Measurements from ENCODE around the gene CEP85L. TPM values are rescaled to one million over a fixed set of nuclear protein-coding genes. Genes with fewer than 3 reads are reported as not detected.

CEP85L gene
- total and polyA plus RNA-seq, 10 donors, result 6.3 to 46.5 (median 30.7) TPM

DNA sequence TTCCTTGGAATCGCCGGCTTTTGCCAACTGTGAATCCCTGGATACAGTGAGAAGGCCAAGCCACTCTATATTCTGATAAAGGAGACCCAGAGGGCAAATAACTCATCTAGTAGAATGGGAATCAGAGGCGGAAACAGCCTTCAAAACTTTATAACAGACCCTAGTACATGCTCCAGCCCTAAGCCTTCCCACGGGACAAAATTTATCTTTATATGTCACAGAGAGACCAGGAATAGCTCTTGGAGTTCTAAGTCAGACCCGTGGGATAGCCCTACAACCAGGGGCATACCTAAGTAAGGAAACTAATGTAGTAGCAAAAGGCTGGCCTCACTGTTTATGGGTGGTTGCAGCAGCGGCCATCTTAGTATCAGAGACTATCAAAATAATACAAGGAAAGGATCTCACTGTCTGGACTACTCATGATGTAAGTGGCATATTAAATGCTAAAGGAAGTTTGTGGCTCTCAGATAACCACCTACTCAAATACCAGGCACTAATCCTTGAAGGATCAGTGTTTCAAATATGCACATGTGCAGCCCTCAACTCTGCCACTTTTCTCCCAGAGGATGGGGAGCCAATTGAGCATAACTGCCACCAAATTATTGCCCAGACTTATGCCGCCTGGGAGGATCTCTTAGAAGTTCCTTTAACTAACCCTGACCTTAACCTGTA, 29.5 kb downstream of the CEP85L start:
- intact Hi-C loops (cut with DNase I; ENCODE audit: low total_unique reads), result no loop called here
- H3K9me3 ChIP-seq, result peaks cover 0 to 14% (median 10%) of the 10 kb centered on the region in 8 donors
- peaks cover 0 to 22% (median 0%) of the 10 kb centered on the region in 6 donors for H3K36me3 ChIP-seq
- no peaks in the 10 kb centered on the region for H3K27me3 ChIP-seq (replicated peaks in 1 of 7)
- DNase-seq, result no peak
- no peak for TF ChIP-seq POLR2AphosphoS5 (IDR thresholded peaks at IDR 0.05)
- TF ChIP-seq, protein P1, sequence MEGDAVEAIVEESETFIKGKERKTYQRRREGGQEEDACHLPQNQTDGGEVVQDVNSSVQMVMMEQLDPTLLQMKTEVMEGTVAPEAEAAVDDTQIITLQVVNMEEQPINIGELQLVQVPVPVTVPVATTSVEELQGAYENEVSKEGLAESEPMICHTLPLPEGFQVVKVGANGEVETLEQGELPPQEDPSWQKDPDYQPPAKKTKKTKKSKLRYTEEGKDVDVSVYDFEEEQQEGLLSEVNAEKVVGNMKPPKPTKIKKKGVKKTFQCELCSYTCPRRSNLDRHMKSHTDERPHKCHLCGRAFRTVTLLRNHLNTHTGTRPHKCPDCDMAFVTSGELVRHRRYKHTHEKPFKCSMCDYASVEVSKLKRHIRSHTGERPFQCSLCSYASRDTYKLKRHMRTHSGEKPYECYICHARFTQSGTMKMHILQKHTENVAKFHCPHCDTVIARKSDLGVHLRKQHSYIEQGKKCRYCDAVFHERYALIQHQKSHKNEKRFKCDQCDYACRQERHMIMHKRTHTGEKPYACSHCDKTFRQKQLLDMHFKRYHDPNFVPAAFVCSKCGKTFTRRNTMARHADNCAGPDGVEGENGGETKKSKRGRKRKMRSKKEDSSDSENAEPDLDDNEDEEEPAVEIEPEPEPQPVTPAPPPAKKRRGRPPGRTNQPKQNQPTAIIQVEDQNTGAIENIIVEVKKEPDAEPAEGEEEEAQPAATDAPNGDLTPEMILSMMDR (IDR thresholded peaks at IDR 0.05 in 8 of 11, conservative IDR thresholded peaks at IDR 0.05 in 3 of 11), result no peak
- TF ChIP-seq POLR2A (IDR thresholded peaks at IDR 0.05), result no peak
- WGBS, 5 donors, result 84 to 96% (median 89%) methylated on average over 7 of the region's 7 CpGs
- H3K4me3 ChIP-seq, result no peak overlapping the region
- peaks cover 0 to 42% (median 8%) of the 10 kb centered on the region in 6 donors for H3K4me1 ChIP-seq
- H3K27ac ChIP-seq, result no peak overlapping the region

DNA sequence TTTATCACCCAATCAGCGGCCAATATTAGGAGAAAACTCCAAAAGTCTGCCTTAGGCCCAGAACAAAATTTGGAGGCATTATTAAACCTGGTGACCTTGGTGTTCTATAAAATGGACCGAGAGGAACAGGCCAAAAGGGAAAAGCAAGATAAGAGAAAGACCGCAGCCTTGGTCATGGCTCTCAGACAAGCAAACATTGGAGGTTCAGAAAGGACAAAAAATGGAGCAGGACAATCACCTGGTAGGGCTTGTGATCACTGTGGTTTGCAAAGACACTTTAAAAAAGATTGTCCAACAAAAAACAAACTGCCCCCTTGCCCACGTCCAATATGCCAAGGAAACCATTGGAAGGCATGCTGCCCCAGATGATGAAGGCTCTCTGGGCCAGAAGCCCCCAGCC, 31.2 kb downstream of the CEP85L start:
- WGBS, 5 donors, result 78 to 90% (median 89%) methylated on average over 4 of the region's 4 CpGs
- TF ChIP-seq POLR2AphosphoS5 (IDR thresholded peaks at IDR 0.05) (no peak), POLR2A (IDR thresholded peaks at IDR 0.05) (no peak)
- TF ChIP-seq, protein P1 (IDR thresholded peaks at IDR 0.05 in 8 of 11, conservative IDR thresholded peaks at IDR 0.05 in 3 of 11), result no peak
- H3K4me3 ChIP-seq, result no peak overlapping the region
- H3K36me3 ChIP-seq, result peaks cover 0 to 8% (median 0%) of the 10 kb centered on the region in 6 donors
- no peaks in the 10 kb centered on the region for H3K27me3 ChIP-seq (replicated peaks in 1 of 7)
- no peak overlapping the region for H3K27ac ChIP-seq
- no peak for DNase-seq
- intact Hi-C loops (cut with DNase I; ENCODE audit: low total_unique reads), result no loop called here
- peaks cover 0 to 45% (median 8%) of the 10 kb centered on the region in 6 donors for H3K4me1 ChIP-seq
- no peaks in the 10 kb centered on the region for H3K9me3 ChIP-seq

DNA sequence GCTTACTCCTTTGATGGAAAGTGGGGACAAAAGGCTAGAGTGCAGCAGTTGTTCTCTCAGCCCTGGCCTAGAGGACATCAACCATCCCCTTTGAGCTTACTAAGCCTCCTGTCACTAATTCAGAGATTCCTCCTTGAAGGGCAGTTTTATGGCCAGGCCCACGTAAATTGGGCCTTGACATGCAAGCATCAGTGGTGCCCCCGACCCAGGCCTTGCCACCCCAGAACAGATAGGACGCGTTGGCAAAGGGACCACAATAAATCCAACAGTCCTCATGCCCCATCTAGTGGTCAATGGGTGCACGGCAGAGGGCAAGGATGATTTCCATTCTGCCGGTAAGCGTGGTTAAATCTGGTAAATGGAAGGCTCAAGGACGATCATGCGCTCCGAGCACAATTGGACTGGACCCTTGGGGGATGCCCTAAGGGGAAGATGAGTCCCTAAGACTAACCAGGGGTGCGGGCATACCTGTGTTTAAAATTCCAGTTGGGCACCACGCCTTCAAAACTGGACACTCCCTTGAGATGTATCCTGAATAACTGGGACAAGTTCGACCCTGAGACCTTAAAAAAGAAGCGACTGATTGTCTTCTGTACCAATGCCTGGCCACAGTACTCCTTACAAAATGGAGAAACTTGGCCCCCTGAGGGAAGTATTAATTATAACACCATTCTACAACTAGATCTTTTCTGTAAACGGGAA, 32.6 kb downstream of the CEP85L start:
- DNase-seq, result peak; percentile 80
- Histone ChIP-seq H3K36me3 (peaks cover 0 to 7% (median 0%) of the 10 kb centered on the region in 6 donors), H3K4me3 (no peak overlapping the region), H3K9me3 (no peaks in the 10 kb centered on the region), H3K27ac (no peak overlapping the region), H3K27me3 (replicated peaks in 1 of 7) (no peaks in the 10 kb centered on the region), H3K4me1 (peaks cover 0 to 48% (median 8%) of the 10 kb centered on the region in 6 donors)
- WGBS, 5 donors, result 31 to 42% (median 41%) methylated on average over 14 to 15 of the region's 15 CpGs
- intact Hi-C loops (cut with DNase I; ENCODE audit: low total_unique reads), result loop anchor here (10.0 kb wide), 1 partner anchor 334 kb away; no protein-coding TSS in a partner anchor
- TF ChIP-seq POLR2AphosphoS5 (IDR thresholded peaks at IDR 0.05), result peak in 1 of 3 donors; percentile 33
- TF ChIP-seq, protein P1 (IDR thresholded peaks at IDR 0.05 in 8 of 11, conservative IDR thresholded peaks at IDR 0.05 in 3 of 11), result peak; percentile 81 to 92 (median 87)
- TF ChIP-seq POLR2A (IDR thresholded peaks at IDR 0.05), result no peak

DNA sequence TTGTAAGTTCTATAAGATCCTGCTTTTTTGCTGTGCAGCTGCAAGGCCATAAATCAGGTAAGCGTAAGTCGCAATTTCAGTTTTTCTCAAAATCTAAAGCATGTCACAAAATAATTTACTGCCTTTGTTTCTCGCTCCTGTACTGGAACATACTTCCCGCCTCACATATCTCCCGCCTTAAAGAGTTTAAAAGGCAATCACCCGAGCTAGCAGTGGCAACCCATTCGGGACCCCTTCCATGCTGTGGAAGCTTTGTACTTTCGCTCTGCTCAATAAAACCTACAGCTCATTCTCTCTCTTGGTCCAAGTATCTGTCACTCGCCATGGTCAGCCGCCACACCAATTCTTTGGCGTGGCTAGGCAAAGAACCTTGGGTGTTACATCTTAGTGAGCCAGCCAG, 34.0 kb downstream of the CEP85L start:
- no peak for DNase-seq
- intact Hi-C loops (cut with DNase I; ENCODE audit: low total_unique reads), result loop anchor here (10.0 kb wide), 1 partner anchor 333 kb away; no protein-coding TSS in a partner anchor
- TF ChIP-seq POLR2AphosphoS5 (IDR thresholded peaks at IDR 0.05) (no peak), POLR2A (IDR thresholded peaks at IDR 0.05) (no peak)
- TF ChIP-seq, protein P1 (IDR thresholded peaks at IDR 0.05 in 8 of 11, conservative IDR thresholded peaks at IDR 0.05 in 3 of 11), result no peak
- no peak overlapping the region for H3K4me3 ChIP-seq
- peaks cover 0 to 7% (median 0%) of the 10 kb centered on the region in 6 donors for H3K36me3 ChIP-seq
- peaks cover 0 to 38% (median 8%) of the 10 kb centered on the region in 6 donors for H3K4me1 ChIP-seq
- H3K9me3 ChIP-seq, result peaks cover 0 to 7% (median 0%) of the 10 kb centered on the region in 8 donors
- no peaks in the 10 kb centered on the region for H3K27me3 ChIP-seq (replicated peaks in 1 of 7)
- H3K27ac ChIP-seq, result no peak overlapping the region
- 68 to 84% (median 72%) methylated on average over 11 of the region's 11 CpGs for WGBS, 5 donors
